CD4-positive, alpha-beta T cell treated with Interleukin-10 for 1 hour (primary cell): ENCODE results near the gene ENO2.
A peak's percentile ranks its signal among the peaks of the same experiment; 100 is the strongest.
"Not testable (repeated sequence)": the region's sequence is repeated elsewhere in the genome, so short reads cannot be mapped to it uniquely, and the experiment has no call there.

Experiments used
- DNase-seq: peaks from one replicate; pipeline ENCODE4 v3.0.0-alpha.2; 2020

The ENO2 gene

GRCh38 chr12:6886206-6886999, 28.0 kb upstream of the ENO2 start:
- DNase-seq: not testable (repeated sequence)

- DNase-seq: no peak
Observed at GRCh38 chr12:6887460-6887859, 26.9 kb upstream of the ENO2 start.

GRCh38 chr12:6888360-6888759, 26.0 kb upstream of the ENO2 start:
- DNase-seq: no peak

GRCh38 chr12:6888794-6889193, 25.6 kb upstream of the ENO2 start:
- not testable (repeated sequence) for DNase-seq

- DNase-seq: not testable (repeated sequence)
Observed at GRCh38 chr12:6889775-6890573, 24.4 kb upstream of the ENO2 start.

GRCh38 chr12:6890789-6891645, 23.4 kb upstream of the ENO2 start:
- peak; percentile 98 for DNase-seq

- DNase-seq: no peak
Observed at GRCh38 chr12:6891646-6892001, 22.8 kb upstream of the ENO2 start.

GRCh38 chr12:6892683-6893082, 21.7 kb upstream of the ENO2 start:
- DNase-seq: not testable (repeated sequence)

GRCh38 chr12:6894321-6894720, 20.1 kb upstream of the ENO2 start:
- no peak for DNase-seq

- DNase-seq: no peak
Observed at GRCh38 chr12:6896846-6897435, 17.4 kb upstream of the ENO2 start.

- no peak for DNase-seq
Observed at GRCh38 chr12:6899427-6899826, 15.0 kb upstream of the ENO2 start.

- peak; percentile 44 for DNase-seq
Observed at GRCh38 chr12:6899837-6900519, 14.4 kb upstream of the ENO2 start.

- DNase-seq: no peak
Observed at GRCh38 chr12:6902448-6902847, 11.9 kb upstream of the ENO2 start.

GRCh38 chr12:6903722-6904121, 10.7 kb upstream of the ENO2 start:
- DNase-seq: no peak

- peak; percentile 99 for DNase-seq
Observed at GRCh38 chr12:6904280-6905276, 9.8 kb upstream of the ENO2 start, which contains the start of gene LRRC23. Gene LRRC23, plus strand, starts transcription at chr12:6904822. Its CDS starts 812 bp downstream, at chr12:6905634.

- no peak for DNase-seq
Observed at GRCh38 chr12:6905414-6906040, 8.9 kb upstream of the ENO2 start.

GRCh38 chr12:6908141-6908540, 6.2 kb upstream of the ENO2 start:
- not testable (repeated sequence) for DNase-seq

GRCh38 chr12:6909421-6910145, 4.8 kb upstream of the ENO2 start:
- DNase-seq: no peak

- no peak for DNase-seq
Observed at GRCh38 chr12:6912164-6912935, 2.0 kb upstream of the ENO2 start.
